BJ (cell line): ENCODE data around the gene GTF3C1. TPM values are rescaled to one million over a fixed set of nuclear protein-coding genes. Genes with fewer than 3 reads are reported as not detected.

Source experiments
- CTCF ChIA-PET: fragments of 350-600 bp; formaldehyde crosslinking; extraction: SDS; loops from one replicate; lab custom pipeline; 2021; ENCODE audit warnings: antibody characterized with exemption, inconsistent platforms; lab: Yijun Ruan, JAX
- POLR2A ChIA-PET: fragments of 300-600 bp; sonication (Branson Sonifier 250); formaldehyde crosslinking; extraction: SDS; loops from one replicate; lab custom pipeline; 2021; ENCODE audit warnings: antibody characterized with exemption; lab: Charles Lee
- DNase-seq: peaks from one replicate; pipeline ENCODE4 v3.0.0-alpha.2; 2011; ENCODE audit warnings: low read depth
- H3K27me3 ChIP-seq: 2 replicates; pipeline ENCODE4 v1.6.0; 2011; ENCODE audit warnings: low read length; ENCODE audit not compliant: control insufficient read depth, insufficient read depth
- H3K36me3 ChIP-seq: 2 replicates; pipeline ENCODE4 v1.5.1; 2011; ENCODE audit warnings: low read length; ENCODE audit not compliant: control insufficient read depth, insufficient read depth
- H3K4me3 ChIP-seq: 2 replicates; pipeline ENCODE4 v1.5.1; 2011; ENCODE audit warnings: low read depth, mild to moderate bottlenecking, control low read depth, low read length
- CTCF ChIP-seq: IDR thresholded peaks from 2 replicates; pipeline ENCODE4 v1.5.1; 2011; ENCODE audit warnings: low read depth, mild to moderate bottlenecking, control low read depth, inconsistent platforms, low read length, moderate library complexity; ENCODE audit not compliant: insufficient read depth
- polyA plus RNA-seq: library from polyadenylated mRNA; depleted of rRNA; stranded (reverse); fragments of >200 nt; gene quantifications from 2 replicates; pipeline ENCODE4 v1.2.3, GENCODE V29; 2011

Gene GTF3C1
- polyA plus RNA-seq, 1 experiment = 35.8 TPM

- CTCF ChIA-PET = no interaction called here
- POLR2A ChIA-PET = no interaction called here
- TF ChIP-seq CTCF = no peak
- DNase-seq = no peak
- no peaks in the 10 kb centered on the region for H3K36me3 ChIP-seq
- no peaks in the 10 kb centered on the region for H3K27me3 ChIP-seq
- H3K4me3 ChIP-seq = no peak overlapping the region
Observed at GRCh38 chr16:27556471-27556870, 6.8 kb upstream of the GTF3C1 start.

- ChIA-PET POLR2A (no interaction called here), CTCF (interaction anchor here (0.6 to 1.5 kb wide), 2 partner anchors 20 to 44 kb away, joined by 3 read pairs; no protein-coding TSS in a partner anchor)
- no peak for DNase-seq
- H3K4me3 ChIP-seq = no peak overlapping the region; the same call in 1 of the 2 replicates
- no peak for TF ChIP-seq CTCF
- no peaks in the 10 kb centered on the region for H3K27me3 ChIP-seq
- no peaks in the 10 kb centered on the region for H3K36me3 ChIP-seq
Observed at GRCh38 chr16:27551036-27551435, 1.3 kb upstream of the GTF3C1 start.

GRCh38 chr16:27550582-27550920 lies 838 bp upstream of the GTF3C1 start:
- CTCF ChIA-PET = interaction anchor here (0.6 to 1.0 kb wide), 2 partner anchors 28 to 44 kb away, joined by 3 read pairs; no protein-coding TSS in a partner anchor
- TF ChIP-seq CTCF = no peak
- no peak for DNase-seq
- H3K4me3 ChIP-seq = peak overlapping the region; percentile 82
- H3K27me3 ChIP-seq = no peaks in the 10 kb centered on the region
- POLR2A ChIA-PET = no interaction called here
- H3K36me3 ChIP-seq = no peaks in the 10 kb centered on the region; the same call in 1 of the 2 replicates

- CTCF ChIA-PET = interaction anchor here (0.9 to 1.0 kb wide), 2 partner anchors 29 to 66 kb away, joined by 3 to 4 read pairs; no protein-coding TSS in a partner anchor
- peak overlapping the region; percentile 80 for H3K4me3 ChIP-seq
- no peaks in the 10 kb centered on the region for H3K27me3 ChIP-seq
- TF ChIP-seq CTCF = no peak
- POLR2A ChIA-PET = interaction anchor here (0.7 kb wide), 1 partner anchor 647 kb away, joined by 4 read pairs; no protein-coding TSS in a partner anchor
- peaks cover 3% of the 10 kb centered on the region for H3K36me3 ChIP-seq
- no peak for DNase-seq
Observed at GRCh38 chr16:27549464-27549745, 308 bp downstream of the GTF3C1 start.

GRCh38 chr16:27547851-27548250 lies 1.9 kb downstream of the GTF3C1 start:
- CTCF ChIA-PET = no interaction called here
- Histone ChIP-seq H3K4me3 (no peak overlapping the region), H3K36me3 (peaks cover 10% of the 10 kb centered on the region), H3K27me3 (no peaks in the 10 kb centered on the region)
- POLR2A ChIA-PET = no interaction called here
- no peak for TF ChIP-seq CTCF
- no peak for DNase-seq
